HL-60/S4 (cell line): Measurements from ENCODE around the gene SLC25A41.

Experiments used
- in situ Hi-C: fragments of 300-500 bp; cut with MboI; formaldehyde crosslinking; loops from 2 replicates; pipeline ENCODE4 v1.14.3; 2022; ENCODE audit warnings: low sequenced_read_pairs

SLC25A41 gene

DNA sequence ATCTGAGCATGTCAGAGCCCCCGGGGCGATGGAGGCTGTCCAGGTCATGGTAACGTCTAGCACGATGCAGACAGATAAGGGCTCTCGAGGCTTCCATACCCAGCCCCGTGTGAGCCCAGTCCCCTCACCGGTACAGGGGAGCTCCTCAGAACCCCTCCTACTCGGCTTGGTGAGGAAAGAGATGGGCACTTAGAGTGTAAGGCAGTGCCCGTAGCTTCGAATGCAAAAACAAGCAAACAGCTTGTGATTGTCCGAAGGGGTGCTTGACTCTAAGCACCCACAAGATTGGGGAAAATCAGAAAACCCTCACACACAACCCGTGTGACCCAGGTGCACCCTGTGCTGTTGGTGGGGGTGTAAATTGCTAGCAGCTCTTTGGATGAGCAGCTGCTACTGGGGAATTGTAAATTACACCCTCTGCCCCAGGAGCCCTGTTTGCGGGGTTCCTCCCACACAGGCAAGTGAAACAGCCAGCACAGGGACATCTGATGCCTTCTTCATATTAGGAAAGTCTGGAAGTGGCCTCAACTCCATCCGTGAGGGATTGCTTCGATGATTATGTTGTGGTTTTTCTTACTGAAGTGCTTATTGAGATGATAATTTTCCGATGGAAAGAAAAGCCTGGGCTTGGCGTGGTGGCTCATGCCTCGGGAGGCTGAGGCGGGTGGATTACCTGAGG lies 56.9 kb downstream of the SLC25A41 start:
- in situ Hi-C loops, result no loop called here
